ENCODE results near the gene CALHM2.

The CALHM2 gene

GRCh38 chr10:103465411-103466179 is 13.4 kb upstream of the CALHM2 start:
- peaks cover 8% of the 10 kb centered on the region for H3K4me1 ChIP-seq (ENCODE audit: control insufficient read depth, insufficient read depth, low read length, poor library complexity, severe bottlenecking)
- H3K27me3 ChIP-seq (replicated peaks; ENCODE audit: control insufficient read depth, insufficient read depth, low read length, poor library complexity, severe bottlenecking): no peaks in the 10 kb centered on the region
- H3K4me3 ChIP-seq (ENCODE audit: insufficient read depth, low read depth, low read length, poor library complexity, severe bottlenecking): no peak overlapping the region
- no peaks in the 10 kb centered on the region for H3K9me3 ChIP-seq (ENCODE audit: control insufficient read depth, low read length)
- H3K27ac ChIP-seq (ENCODE audit: insufficient read depth, low read length, poor library complexity, severe bottlenecking): no peak overlapping the region
- H3K36me3 ChIP-seq (ENCODE audit: control insufficient read depth, insufficient read depth, low read length): no peaks in the 10 kb centered on the region
- DNase-seq: no peak

- H3K4me3 ChIP-seq (ENCODE audit: insufficient read depth, low read depth, low read length, poor library complexity, severe bottlenecking): no peak overlapping the region
- no peak for DNase-seq
- H3K9me3 ChIP-seq (ENCODE audit: control insufficient read depth, low read length): no peaks in the 10 kb centered on the region
- H3K36me3 ChIP-seq (ENCODE audit: control insufficient read depth, insufficient read depth, low read length): no peaks in the 10 kb centered on the region
- no peak overlapping the region for H3K27ac ChIP-seq (ENCODE audit: insufficient read depth, low read length, poor library complexity, severe bottlenecking)
- H3K27me3 ChIP-seq (replicated peaks; ENCODE audit: control insufficient read depth, insufficient read depth, low read length, poor library complexity, severe bottlenecking): no peaks in the 10 kb centered on the region
- no peaks in the 10 kb centered on the region for H3K4me1 ChIP-seq (ENCODE audit: control insufficient read depth, insufficient read depth, low read length, poor library complexity, severe bottlenecking)
Observed at GRCh38 chr10:103463499-103463898, 11.3 kb upstream of the CALHM2 start.

GRCh38 chr10:103459615-103460014 is 7.4 kb upstream of the CALHM2 start:
- no peak for DNase-seq
- Histone ChIP-seq H3K36me3 (ENCODE audit: control insufficient read depth, insufficient read depth, low read length) (no peaks in the 10 kb centered on the region), H3K27ac (ENCODE audit: insufficient read depth, low read length, poor library complexity, severe bottlenecking) (no peak overlapping the region), H3K9me3 (ENCODE audit: control insufficient read depth, low read length) (no peaks in the 10 kb centered on the region), H3K27me3 (replicated peaks; ENCODE audit: control insufficient read depth, insufficient read depth, low read length, poor library complexity, severe bottlenecking) (no peaks in the 10 kb centered on the region), H3K4me3 (ENCODE audit: insufficient read depth, low read depth, low read length, poor library complexity, severe bottlenecking) (no peak overlapping the region), H3K4me1 (ENCODE audit: control insufficient read depth, insufficient read depth, low read length, poor library complexity, severe bottlenecking) (no peaks in the 10 kb centered on the region)

- H3K36me3 ChIP-seq (ENCODE audit: control insufficient read depth, insufficient read depth, low read length): no peaks in the 10 kb centered on the region
- no peak within 1 kb of the TSS for H3K4me3 ChIP-seq (ENCODE audit: insufficient read depth, low read depth, low read length, poor library complexity, severe bottlenecking)
- DNase-seq: no peak
- H3K9me3 ChIP-seq (ENCODE audit: control insufficient read depth, low read length): no peaks in the 10 kb centered on the region
- H3K27ac ChIP-seq (ENCODE audit: insufficient read depth, low read length, poor library complexity, severe bottlenecking): no peak within 1 kb of the TSS
- H3K4me1 ChIP-seq (ENCODE audit: control insufficient read depth, insufficient read depth, low read length, poor library complexity, severe bottlenecking): peaks cover 1% of the 10 kb centered on the region
- H3K27me3 ChIP-seq (replicated peaks; ENCODE audit: control insufficient read depth, insufficient read depth, low read length, poor library complexity, severe bottlenecking): no peaks in the 10 kb centered on the region
Observed at GRCh38 chr10:103458720-103459119, 6.5 kb upstream of the CALHM2 start, which contains the start of gene CALHM1. Gene CALHM1, minus strand, starts transcription at chr10:103458900. Its CDS starts 149 bp downstream, at chr10:103458751.

- H3K27ac ChIP-seq (ENCODE audit: insufficient read depth, low read length, poor library complexity, severe bottlenecking): no peak overlapping the region
- H3K36me3 ChIP-seq (ENCODE audit: control insufficient read depth, insufficient read depth, low read length): no peaks in the 10 kb centered on the region
- H3K4me3 ChIP-seq (ENCODE audit: insufficient read depth, low read depth, low read length, poor library complexity, severe bottlenecking): no peak overlapping the region
- no peaks in the 10 kb centered on the region for H3K9me3 ChIP-seq (ENCODE audit: control insufficient read depth, low read length)
- peaks cover 4% of the 10 kb centered on the region for H3K4me1 ChIP-seq (ENCODE audit: control insufficient read depth, insufficient read depth, low read length, poor library complexity, severe bottlenecking)
- no peaks in the 10 kb centered on the region for H3K27me3 ChIP-seq (replicated peaks; ENCODE audit: control insufficient read depth, insufficient read depth, low read length, poor library complexity, severe bottlenecking)
- DNase-seq: no peak
Observed at GRCh38 chr10:103457896-103458583, 5.9 kb upstream of the CALHM2 start.

DNA sequence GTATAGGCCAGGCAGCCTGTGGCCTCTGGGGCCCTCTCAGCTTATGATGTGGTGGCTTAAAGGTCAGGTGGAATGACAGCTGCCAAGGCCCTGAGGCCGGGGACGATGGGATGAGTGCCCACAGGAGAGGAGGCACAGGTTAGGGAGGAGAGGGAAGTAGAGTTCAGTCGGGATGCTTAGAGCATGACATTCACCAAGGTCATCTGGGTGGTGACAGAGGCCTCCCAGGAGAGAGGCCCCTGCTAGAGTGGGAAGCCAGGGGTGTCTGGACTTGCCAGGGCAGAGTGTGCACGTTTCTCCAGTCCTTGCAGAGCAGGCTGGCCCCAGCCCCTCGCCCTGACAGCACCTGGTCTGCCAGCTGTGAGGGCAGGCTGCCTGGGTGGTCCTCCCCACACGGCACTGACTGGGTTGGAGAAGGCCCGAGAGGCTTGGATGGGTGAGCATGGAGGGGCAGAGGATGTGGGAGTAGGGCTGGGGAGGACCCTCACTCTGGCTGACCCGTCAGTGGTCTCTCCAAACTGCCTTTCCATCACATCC is 5.1 kb upstream of the CALHM2 start:
- Histone ChIP-seq H3K27ac (ENCODE audit: insufficient read depth, low read length, poor library complexity, severe bottlenecking) (no peak overlapping the region), H3K4me3 (ENCODE audit: insufficient read depth, low read depth, low read length, poor library complexity, severe bottlenecking) (no peak overlapping the region), H3K27me3 (replicated peaks; ENCODE audit: control insufficient read depth, insufficient read depth, low read length, poor library complexity, severe bottlenecking) (no peaks in the 10 kb centered on the region), H3K9me3 (ENCODE audit: control insufficient read depth, low read length) (no peaks in the 10 kb centered on the region), H3K4me1 (ENCODE audit: control insufficient read depth, insufficient read depth, low read length, poor library complexity, severe bottlenecking) (peaks cover 9% of the 10 kb centered on the region), H3K36me3 (ENCODE audit: control insufficient read depth, insufficient read depth, low read length) (no peaks in the 10 kb centered on the region)
- DNase-seq: no peak

DNA sequence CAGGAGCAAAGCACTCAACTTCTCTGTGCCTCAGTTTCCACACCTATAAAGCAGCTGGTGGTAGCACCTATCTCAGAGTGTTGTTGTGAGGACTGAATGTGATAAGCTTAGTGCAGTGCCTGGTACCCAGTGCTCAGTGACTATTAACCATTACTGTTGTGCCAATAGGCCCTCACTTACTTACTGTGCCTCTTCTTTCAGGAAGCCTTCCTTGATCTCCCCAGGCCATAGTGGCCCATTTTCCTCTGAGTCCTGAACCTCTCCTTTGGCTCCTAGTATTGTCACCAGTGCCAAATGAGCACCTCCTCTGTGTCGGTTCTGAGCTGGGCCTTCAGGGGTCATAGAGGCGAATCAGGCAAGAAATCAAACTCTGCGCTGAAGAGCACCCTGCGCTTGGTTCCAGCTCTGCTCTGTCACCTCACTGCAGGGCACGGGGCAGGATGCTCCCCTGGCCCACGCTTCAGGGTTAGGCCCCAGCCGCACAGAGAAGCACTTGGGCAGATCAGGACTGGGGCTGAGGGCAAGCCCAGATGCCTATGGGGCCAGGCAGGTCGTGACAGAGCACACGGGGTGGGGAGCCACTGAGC is 4.0 kb upstream of the CALHM2 start:
- no peaks in the 10 kb centered on the region for H3K9me3 ChIP-seq (ENCODE audit: control insufficient read depth, low read length)
- H3K4me1 ChIP-seq (ENCODE audit: control insufficient read depth, insufficient read depth, low read length, poor library complexity, severe bottlenecking): peaks cover 9% of the 10 kb centered on the region
- H3K27ac ChIP-seq (ENCODE audit: insufficient read depth, low read length, poor library complexity, severe bottlenecking): no peak overlapping the region
- H3K27me3 ChIP-seq (replicated peaks; ENCODE audit: control insufficient read depth, insufficient read depth, low read length, poor library complexity, severe bottlenecking): no peaks in the 10 kb centered on the region
- DNase-seq: no peak
- no peak overlapping the region for H3K4me3 ChIP-seq (ENCODE audit: insufficient read depth, low read depth, low read length, poor library complexity, severe bottlenecking)
- H3K36me3 ChIP-seq (ENCODE audit: control insufficient read depth, insufficient read depth, low read length): no peaks in the 10 kb centered on the region

- H3K27me3 ChIP-seq (replicated peaks; ENCODE audit: control insufficient read depth, insufficient read depth, low read length, poor library complexity, severe bottlenecking): no peaks in the 10 kb centered on the region
- DNase-seq: no peak
- no peak overlapping the region for H3K27ac ChIP-seq (ENCODE audit: insufficient read depth, low read length, poor library complexity, severe bottlenecking)
- H3K4me3 ChIP-seq (ENCODE audit: insufficient read depth, low read depth, low read length, poor library complexity, severe bottlenecking): no peak overlapping the region
- H3K36me3 ChIP-seq (ENCODE audit: control insufficient read depth, insufficient read depth, low read length): no peaks in the 10 kb centered on the region
- no peaks in the 10 kb centered on the region for H3K9me3 ChIP-seq (ENCODE audit: control insufficient read depth, low read length)
- H3K4me1 ChIP-seq (ENCODE audit: control insufficient read depth, insufficient read depth, low read length, poor library complexity, severe bottlenecking): peaks cover 15% of the 10 kb centered on the region
Observed at GRCh38 chr10:103455235-103455634, 3.1 kb upstream of the CALHM2 start.

DNA sequence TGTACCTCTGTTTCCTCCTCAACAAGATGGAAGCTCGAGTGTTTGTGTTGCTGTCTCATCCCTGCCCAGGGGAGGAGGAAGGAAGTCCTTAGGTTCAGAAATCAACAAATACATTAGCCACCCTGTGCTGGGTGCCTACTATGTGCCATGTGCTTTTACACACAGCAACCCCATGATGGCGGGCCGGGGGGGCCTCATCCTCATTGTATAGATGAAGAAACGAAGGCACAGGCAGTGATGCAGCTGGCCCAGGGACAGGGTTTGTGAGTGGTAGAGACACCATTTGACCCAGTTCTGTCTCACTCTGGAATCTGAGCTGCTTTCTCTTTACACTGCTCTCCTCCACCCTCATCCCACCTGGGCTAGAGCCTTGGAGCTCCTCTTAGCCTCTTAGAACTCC is 1.9 kb upstream of the CALHM2 start:
- H3K27me3 ChIP-seq (replicated peaks; ENCODE audit: control insufficient read depth, insufficient read depth, low read length, poor library complexity, severe bottlenecking): no peaks in the 10 kb centered on the region
- no peak overlapping the region for H3K4me3 ChIP-seq (ENCODE audit: insufficient read depth, low read depth, low read length, poor library complexity, severe bottlenecking)
- H3K27ac ChIP-seq (ENCODE audit: insufficient read depth, low read length, poor library complexity, severe bottlenecking): no peak overlapping the region
- peaks cover 7% of the 10 kb centered on the region for H3K36me3 ChIP-seq (ENCODE audit: control insufficient read depth, insufficient read depth, low read length)
- H3K4me1 ChIP-seq (ENCODE audit: control insufficient read depth, insufficient read depth, low read length, poor library complexity, severe bottlenecking): peaks cover 26% of the 10 kb centered on the region
- no peak for DNase-seq
- no peaks in the 10 kb centered on the region for H3K9me3 ChIP-seq (ENCODE audit: control insufficient read depth, low read length)

All from effector memory CD4-positive, alpha-beta T cell (primary cell).